Transverse colon (tissue), 4 donors: ENCODE results near the gene MPEG1.

ENCODE experiments used
- CTCF ChIP-seq, 5 experiments: fragments of 200-600 bp in 3 of 5; fragments of 450-650 bp in 2 of 5; sonication (generic) in 3 of 5; IDR thresholded peaks; 1 replicate in 2 of 5; 2 replicates in 3 of 5; pipeline ENCODE4 v1.5.1; 2016 to 2017; ENCODE audit warnings: antibody characterized with exemption in 5 of 5, inconsistent platforms in 3 of 5, mild to moderate bottlenecking in 2 of 5, moderate library complexity in 1 of 5
- EP300 ChIP-seq: sonication (generic); formaldehyde crosslinking; IDR thresholded peaks from one replicate; pipeline ENCODE4 v1.6.1; 2017; ENCODE audit warnings: antibody characterized with exemption, low read depth
- POLR2A ChIP-seq: fragments of 450-650 bp; IDR thresholded peaks from one replicate; pipeline ENCODE4 v1.6.1; 2016; ENCODE audit warnings: antibody characterized with exemption, mild to moderate bottlenecking, moderate library complexity
- POLR2AphosphoS5 ChIP-seq, 3 donors: sonication (generic); formaldehyde crosslinking; IDR thresholded peaks; one replicate each; pipeline ENCODE4 v1.6.1; 2016; ENCODE audit warnings: antibody characterized with exemption in 3 of 3

- TF ChIP-seq CTCF (IDR thresholded peaks at IDR 0.05) (no peak), POLR2AphosphoS5 (IDR thresholded peaks at IDR 0.05) (no peak), POLR2A (no peak), EP300 (no peak)
Observed at GRCh38 chr11:59219836-59220235, 7.1 kb upstream of the MPEG1 start.
